ENCODE measurements around the gene MMRN2.
"Not testable (repeated sequence)": the region's sequence is repeated elsewhere in the genome, so short reads cannot be mapped to it uniquely, and the experiment has no call there.

MMRN2 gene

GRCh38 chr10:86957471-86958115, at the start of gene MMRN2:
Gene MMRN2 (minus strand): TSS chr10:86957615. CDS start chr10:86957541, 74 bp downstream.
- DNase-seq: no peak

GRCh38 chr10:87007124-87007523, 49.7 kb upstream of the MMRN2 start:
- not testable (repeated sequence) for DNase-seq

GRCh38 chr10:87000491-87000890, 43.1 kb upstream of the MMRN2 start:
- no peak for DNase-seq

GRCh38 chr10:86999802-87000403, 42.5 kb upstream of the MMRN2 start:
- DNase-seq: not testable (repeated sequence)

GRCh38 chr10:86992929-86993328, 35.5 kb upstream of the MMRN2 start:
- DNase-seq: no peak

- no peak for DNase-seq
Measured at GRCh38 chr10:86992456-86992855, 35.0 kb upstream of the MMRN2 start.

- not testable (repeated sequence) for DNase-seq
Measured at GRCh38 chr10:86991362-86991761, 33.9 kb upstream of the MMRN2 start.

- DNase-seq: no peak
Measured at GRCh38 chr10:86988520-86988919, 31.1 kb upstream of the MMRN2 start.

GRCh38 chr10:86984498-86984897, 27.1 kb upstream of the MMRN2 start:
- DNase-seq: not testable (repeated sequence)

GRCh38 chr10:86981716-86982115, 24.3 kb upstream of the MMRN2 start:
- no peak for DNase-seq

- DNase-seq: not testable (repeated sequence)
Measured at GRCh38 chr10:86981020-86981419, 23.6 kb upstream of the MMRN2 start.

GRCh38 chr10:86979977-86980448, 22.6 kb upstream of the MMRN2 start:
- DNase-seq: no peak

GRCh38 chr10:86979296-86979818, 21.9 kb upstream of the MMRN2 start:
- no peak for DNase-seq

- not testable (repeated sequence) for DNase-seq
Measured at GRCh38 chr10:86978457-86978856, 21.0 kb upstream of the MMRN2 start.

GRCh38 chr10:86976362-86977056, 19.1 kb upstream of the MMRN2 start:
- DNase-seq: no peak

- DNase-seq: no peak
Measured at GRCh38 chr10:86974484-86974883, 17.1 kb upstream of the MMRN2 start.

- no peak for DNase-seq
Measured at GRCh38 chr10:86972613-86973380, 15.4 kb upstream of the MMRN2 start.

GRCh38 chr10:86971232-86971991, 14.0 kb upstream of the MMRN2 start:
- peak; percentile 87 for DNase-seq

GRCh38 chr10:86970982-86971231, 13.5 kb upstream of the MMRN2 start:
- DNase-seq: no peak

- no peak for DNase-seq
Measured at GRCh38 chr10:86970162-86970981, 13.0 kb upstream of the MMRN2 start.

GRCh38 chr10:86969421-86970041, 12.1 kb upstream of the MMRN2 start:
- no peak for DNase-seq

All from activated T-cell treated with anti-CD3 and anti-CD28 coated beads for 4 hours (primary cell).